Inferior parietal cortex (tissue), 1 donor: Measurements from ENCODE around the gene KRTAP10-3.
"Not testable (repeated sequence)": the region's sequence is repeated elsewhere in the genome, so short reads cannot be mapped to it uniquely, and the experiment has no call there.

Source experiments
- DNase-seq: peaks from one replicate; pipeline ENCODE4 v3.0.0-alpha.2; 2016; ENCODE audit errors: extremely low spot score

KRTAP10-3 gene, protein sequence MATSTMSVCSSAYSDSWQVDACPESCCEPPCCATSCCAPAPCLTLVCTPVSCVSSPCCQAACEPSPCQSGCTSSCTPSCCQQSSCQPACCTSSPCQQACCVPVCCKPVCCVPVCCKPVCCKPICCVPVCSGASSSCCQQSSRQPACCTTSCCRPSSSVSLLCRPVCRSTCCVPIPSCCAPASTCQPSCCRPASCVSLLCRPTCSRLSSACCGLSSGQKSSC

DNA sequence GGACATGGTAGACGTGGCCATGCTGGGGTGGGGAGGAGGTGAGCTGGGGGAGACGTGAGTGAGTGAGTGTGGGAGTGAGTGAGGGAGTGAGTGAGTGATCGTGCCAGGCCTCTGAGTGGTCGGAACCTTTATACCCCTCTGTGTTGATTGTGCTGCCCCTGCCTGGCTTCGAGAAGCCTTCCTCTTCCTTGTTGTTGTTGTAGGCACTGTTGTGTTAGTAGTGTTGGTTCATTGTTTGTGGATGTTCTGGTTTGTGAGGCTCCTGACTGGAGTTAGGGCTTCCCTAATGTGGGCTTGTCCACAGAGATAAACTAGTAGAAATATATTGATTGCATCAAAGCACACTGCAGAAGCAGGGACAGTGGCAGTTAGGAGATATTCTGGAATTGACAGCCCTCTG is at the start of gene KRTAP10-3:
Gene KRTAP10-3 (minus strand): TSS at position 101 of the 400 bp plus-strand sequence. CDS start 80 bp downstream, at position 21.
- DNase-seq: no peak

DNA sequence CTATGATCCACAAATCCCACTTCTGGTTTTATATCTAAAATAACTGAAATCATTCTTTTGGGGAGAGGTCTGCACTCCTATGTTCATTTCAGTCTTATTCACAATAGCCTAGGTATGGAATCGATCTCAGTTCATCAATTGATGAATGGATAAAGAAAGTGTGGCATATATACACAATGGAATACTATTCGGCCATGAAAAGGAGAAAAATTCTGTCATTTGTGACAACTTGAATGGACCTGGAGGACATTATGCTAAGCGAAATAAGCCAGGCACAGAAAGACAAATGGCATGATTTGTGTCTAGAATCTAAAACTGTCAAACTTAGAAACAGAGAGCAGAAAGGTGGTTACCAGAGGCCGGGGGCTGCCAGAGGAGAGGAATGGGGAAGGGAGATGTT is 47.9 kb upstream of the KRTAP10-3 start:
- DNase-seq: no peak

DNA sequence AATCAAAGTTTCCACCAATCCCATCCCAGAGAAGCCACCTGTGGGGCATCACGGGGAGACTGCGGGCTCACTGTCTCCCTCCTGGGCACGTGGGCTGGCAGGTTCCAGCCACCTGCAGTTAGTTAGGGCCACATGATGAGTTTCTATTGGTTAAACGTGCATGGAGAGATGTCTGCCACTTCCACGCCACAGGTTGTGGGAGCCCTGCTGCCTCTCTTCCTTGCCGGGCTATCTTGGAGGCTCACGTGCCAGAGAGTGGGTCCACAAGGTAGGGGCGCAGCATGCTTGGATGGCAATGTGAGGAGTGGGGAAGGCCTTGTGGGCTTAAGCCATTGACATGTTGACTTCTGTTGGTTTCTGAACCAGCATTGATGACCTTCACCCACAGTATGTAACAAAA is 45.3 kb upstream of the KRTAP10-3 start:
- no peak for DNase-seq

DNA sequence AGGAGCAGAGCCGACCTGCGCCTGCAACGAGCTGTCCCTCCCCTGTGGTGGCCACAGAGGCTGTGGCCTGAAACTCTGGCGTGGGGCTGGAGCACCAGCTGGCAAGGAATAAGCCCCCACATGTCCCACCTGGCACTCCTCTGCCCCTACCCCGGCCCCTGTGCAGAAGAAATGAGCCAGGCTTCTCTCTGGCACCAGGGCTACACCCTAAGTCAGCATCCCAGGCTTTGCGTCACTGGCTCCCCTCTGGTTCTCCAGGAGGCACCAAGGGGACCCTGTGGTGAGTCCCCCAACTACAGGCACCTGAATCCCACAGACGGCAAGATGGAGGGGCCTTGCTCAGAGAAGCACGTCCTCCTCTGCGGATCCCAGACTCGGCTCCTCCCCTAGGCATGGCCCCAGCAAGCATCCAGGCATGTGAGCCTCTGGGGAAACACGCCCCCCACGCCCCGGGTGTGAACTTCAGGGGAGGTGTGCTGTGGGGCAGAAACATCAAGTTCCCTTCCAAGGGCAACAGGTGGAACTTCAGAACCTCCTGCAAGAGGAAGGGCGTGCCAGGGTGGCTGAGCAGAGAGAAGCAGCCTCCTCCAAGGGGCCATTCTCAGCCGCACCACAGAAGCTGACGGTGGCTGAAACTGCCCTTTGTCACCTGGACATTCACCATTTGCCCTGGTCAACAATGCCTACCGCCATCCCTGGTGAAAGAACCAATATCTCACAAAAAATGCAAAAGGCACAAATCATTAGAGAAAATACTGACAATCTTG is 44.7 kb upstream of the KRTAP10-3 start:
- no peak for DNase-seq

DNA sequence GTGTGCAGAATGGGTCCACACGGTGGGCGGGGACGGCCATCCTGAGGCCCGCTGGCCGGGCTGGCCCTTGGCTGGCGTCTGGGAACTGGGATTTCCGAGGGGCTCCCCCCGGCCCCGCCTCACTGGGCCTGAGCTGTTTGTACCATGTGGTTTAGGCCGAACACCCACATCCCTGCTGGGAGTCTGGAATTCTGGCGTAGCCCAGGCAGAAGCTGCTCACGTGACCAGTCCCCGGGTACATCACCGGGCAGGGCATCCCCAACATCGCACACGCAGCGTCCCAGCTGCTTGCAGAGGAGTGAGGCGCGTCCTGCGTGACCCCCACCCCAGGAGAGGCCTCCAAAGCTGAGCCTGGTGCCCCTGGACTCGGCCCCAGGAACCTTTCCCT is 43.9 kb upstream of the KRTAP10-3 start:
- no peak for DNase-seq

DNA sequence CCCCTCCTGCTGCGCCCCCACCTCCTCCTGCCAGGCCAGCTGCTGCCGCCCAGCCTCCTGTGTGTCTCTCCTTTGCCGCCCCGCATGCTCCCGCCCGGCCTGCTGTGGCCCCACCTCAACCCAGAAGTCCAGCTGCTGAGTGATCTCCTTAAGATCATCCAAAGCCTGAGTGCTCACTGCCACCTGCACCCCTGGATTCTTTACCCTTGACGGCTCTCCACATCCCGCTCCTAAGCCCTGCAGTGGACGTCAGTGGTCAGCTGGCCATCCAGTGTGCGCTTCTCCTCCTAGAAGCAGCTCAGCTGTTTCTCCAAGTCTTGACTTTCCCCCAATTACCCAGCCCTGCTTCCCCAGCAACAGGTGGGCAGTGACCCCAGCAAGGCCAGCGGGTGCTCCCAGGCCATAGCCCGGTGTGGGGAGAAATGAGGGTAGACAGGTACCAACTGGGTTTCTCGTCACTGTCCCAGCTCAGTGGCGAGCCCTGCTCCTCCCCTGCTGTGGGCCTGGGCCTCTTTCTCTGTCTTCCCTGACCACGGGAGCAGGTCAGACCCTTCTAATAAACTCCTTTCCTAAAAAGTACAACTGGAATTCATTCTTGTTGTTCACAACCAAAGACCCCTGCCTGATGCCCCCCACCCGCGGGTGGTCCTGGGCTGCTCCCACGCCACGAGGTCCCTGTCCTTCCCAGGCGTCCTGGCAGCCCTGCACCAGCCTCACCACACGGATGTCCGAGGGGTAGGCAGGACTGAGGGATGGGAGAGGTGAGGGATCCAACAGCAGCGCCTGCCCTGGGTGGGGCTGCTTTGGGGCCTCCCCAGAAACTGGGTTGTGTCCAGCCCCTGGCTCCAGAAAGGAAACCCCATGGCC is 43.2 kb upstream of the KRTAP10-3 start:
- no peak for DNase-seq

DNA sequence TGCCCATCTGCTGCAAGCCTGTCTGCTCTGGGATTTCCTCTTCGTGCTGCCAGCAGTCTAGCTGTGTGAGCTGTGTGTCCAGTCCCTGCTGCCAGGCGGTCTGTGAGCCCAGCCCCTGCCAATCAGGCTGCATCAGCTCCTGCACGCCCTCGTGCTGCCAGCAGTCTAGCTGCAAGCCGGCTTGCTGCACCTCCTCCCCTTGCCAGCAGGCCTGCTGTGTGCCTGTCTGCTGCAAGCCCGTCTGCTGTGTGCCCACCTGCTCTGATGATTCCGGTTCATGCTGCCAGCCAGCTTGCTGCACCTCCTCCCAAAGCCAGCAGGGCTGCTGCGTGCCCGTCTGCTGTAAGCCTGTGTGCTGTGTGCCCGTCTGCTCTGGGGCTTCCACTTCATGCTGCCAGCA is 42.5 kb upstream of the KRTAP10-3 start:
- DNase-seq: not testable (repeated sequence)

DNA sequence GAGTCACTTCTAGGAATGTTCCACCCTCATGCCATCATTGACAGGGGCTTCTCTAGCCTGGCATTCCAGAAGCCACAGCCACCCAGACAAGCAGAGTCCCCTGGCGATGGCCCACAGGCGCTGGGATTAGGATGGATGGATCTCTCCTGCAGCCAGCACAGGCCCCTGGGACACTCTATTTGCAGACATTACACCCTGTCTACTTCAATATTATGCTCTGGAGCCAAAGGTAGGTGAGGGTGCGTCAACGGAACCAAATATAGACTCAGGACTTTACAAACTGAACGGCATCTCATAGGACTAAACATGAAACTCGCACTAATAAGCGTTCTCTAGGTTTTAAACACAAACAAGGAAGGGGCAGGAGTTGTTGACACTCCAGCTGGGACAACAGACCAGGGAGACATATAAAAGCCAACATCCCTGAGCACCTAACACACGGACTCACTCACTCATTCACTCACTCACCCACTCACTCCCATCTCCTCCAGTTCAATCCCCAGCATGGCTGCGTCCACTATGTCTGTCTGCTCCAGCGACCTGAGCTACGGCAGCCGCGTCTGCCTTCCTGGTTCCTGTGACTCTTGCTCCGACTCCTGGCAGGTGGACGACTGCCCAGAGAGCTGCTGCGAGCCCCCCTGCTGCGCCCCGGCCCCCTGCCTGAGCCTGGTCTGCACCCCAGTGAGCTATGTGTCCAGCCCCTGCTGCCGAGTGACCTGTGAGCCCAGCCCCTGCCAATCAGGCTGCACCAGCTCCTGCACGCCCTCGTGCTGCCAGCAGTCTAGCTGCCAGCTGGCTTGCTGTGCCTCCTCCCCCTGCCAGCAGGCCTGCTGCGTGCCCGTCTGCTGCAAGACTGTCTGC is 41.8 kb upstream of the KRTAP10-3 start, which contains the start of gene KRTAP10-7:
Gene KRTAP10-7 (plus strand): TSS at position 480 of the 861 bp plus-strand sequence. CDS start 25 bp downstream, at position 505.
- DNase-seq: not testable (repeated sequence)

DNA sequence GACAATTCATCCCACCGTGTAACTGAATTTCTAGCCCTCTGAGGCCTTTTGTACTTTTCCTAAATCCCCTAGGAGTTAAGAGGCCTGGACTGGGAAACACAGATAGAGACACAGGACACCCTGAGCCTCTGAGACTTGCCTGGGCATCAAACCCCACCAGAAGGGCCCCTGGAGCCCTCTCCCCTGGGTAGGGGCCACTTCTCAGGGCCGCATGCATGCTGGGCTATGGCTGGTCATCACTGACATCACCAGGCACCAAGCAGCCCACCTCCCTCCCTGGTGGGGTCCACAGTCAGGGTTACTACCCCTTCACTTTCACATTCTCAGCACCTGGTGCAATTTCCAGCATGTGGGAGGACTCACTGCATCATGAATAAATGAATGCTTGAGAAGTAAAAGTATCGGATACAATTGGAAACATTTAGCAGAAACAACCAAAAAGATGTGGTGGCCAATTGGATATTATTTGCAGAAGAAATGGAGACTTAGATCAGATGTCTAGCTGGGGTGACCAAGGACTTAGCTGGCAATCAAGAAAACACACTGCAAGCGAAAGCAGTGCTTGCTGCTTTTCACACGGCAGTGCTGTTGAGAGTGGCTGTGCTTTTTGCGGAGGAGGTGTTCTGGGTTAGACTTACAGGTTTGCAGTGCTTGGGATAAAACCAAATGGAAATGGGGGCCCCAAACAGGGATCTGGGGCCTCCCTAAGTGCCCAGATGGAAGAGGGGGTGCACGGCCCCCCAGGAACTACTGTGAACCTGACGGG is 40.9 kb upstream of the KRTAP10-3 start:
- no peak for DNase-seq

DNA sequence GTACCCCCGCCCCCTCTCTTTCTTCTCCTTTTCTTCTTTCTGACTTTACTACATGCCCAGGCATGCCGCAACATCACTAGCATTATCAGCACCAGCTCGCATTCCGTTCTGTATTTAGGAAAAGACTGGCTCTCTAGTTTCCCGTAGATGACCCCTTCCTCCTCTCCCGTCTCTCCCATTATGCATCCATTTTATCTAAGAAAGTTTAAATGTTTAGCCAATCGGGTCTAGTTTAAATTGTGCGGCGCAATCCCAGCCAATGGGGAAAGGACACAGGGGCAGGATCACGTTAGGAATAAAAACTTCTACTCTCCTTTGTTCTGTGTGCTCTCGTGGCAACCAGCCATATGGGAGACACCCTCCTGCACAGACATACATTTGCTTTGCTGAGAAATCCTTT is 39.5 kb upstream of the KRTAP10-3 start:
- no peak for DNase-seq

DNA sequence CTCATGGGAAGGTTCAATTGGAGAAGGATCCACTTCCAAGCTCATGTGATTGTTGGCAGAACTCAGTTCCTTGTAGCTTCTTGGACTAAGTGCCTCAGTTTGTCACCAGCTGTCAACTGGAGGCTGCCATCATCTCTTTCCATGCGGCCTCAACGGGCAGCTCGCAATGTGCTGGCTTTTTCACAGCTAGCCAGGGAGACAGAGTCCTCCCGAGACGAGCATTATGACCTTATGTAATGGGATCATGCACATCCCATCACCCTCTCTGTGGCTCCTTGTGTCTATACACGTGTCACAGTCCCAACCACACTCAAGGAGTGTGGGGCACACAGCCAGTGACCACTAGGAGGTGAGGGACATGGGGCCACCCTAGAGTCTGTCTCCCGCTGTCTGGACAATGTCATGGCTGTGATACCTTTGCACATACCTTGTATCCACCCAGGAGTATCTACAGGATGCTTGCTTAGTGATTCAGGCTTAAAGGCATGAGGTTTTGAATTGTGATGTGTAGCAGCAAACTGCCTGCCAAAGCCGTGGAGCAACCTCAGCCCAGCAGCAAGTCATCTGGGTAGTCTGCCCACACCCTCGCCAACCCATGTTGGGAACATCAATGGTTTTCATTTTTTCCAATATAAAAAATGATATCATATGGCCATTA is 37.6 kb upstream of the KRTAP10-3 start:
- DNase-seq: no peak

DNA sequence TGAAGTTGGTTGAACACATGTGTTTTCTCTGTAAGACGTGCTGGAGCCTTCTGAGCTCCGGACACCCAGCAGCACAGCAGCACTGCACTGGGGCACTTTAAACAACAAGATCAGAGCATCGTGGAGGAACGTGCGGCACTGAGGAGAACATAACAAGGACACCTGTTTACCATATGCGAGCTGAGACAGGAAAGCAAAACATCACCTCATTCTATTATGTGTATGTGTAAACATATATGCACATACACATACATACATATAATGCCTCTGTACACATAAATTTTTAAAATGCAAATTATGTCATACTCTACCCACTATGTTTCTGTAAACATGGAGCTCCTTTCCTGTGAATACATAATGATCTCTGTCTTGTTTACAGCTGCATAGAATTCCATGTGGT is 36.9 kb upstream of the KRTAP10-3 start:
- no peak for DNase-seq

DNA sequence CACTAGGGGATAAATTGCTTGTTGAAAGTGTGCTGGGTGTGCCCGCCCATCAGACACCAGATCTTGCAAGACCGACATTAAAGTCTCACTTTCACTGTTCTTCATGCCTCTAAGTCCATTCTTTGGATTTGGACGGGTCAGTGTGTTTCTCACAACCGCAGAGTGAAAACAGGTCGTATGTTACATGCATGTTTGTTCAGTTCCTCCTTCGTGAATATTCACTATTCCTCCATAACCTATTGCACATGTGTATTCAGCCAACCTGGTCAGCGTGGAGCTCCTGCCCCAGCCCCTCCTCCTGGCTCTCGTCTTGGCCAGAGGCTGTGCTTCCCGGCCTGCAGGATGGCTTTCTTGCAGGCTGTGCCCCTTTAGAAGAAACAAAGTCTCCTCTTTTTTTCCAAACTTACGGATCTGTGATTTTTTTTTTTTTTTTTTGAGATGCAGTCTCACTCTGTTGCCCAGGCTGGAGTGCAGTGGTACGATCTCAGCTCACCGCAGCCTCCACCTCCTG is 35.9 kb upstream of the KRTAP10-3 start:
- DNase-seq: no peak

DNA sequence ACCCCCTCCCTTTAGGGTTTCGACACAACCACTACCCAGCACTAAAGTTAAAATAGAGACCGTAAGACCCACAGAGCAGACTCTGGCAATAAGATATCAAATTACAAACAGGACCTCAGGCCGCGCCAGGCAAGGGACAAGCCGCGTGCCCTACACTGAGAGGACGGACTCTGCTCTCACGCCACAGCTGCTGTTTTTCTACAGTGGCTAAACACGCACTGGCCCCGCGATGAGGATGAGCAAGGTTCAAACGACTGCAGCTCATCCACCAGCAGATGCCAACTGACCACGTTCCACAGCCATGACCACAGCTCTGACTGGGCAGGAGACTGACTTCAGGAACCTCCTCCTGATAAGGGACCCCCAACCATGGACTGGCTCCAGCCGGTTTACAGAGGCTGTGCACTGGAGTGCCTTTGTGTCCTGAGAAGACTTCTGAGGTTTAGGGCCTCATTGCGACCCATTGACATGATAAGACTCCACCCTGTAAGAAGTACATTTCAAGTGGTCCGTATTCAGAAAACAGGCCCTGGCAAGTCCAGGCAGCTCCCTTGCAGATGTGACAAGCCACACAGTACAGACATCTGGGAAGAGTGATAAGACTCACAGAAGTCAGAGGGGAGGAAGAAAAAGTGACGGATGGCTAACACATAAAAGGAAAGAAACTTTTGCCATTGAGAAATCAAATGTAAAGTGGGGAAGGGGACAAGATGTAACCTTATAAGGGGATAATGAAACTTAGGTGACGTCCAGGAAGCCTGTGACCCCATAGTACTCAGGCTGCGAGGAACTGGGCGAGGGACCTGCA is 35.2 kb upstream of the KRTAP10-3 start:
- peak; percentile 27 for DNase-seq

DNA sequence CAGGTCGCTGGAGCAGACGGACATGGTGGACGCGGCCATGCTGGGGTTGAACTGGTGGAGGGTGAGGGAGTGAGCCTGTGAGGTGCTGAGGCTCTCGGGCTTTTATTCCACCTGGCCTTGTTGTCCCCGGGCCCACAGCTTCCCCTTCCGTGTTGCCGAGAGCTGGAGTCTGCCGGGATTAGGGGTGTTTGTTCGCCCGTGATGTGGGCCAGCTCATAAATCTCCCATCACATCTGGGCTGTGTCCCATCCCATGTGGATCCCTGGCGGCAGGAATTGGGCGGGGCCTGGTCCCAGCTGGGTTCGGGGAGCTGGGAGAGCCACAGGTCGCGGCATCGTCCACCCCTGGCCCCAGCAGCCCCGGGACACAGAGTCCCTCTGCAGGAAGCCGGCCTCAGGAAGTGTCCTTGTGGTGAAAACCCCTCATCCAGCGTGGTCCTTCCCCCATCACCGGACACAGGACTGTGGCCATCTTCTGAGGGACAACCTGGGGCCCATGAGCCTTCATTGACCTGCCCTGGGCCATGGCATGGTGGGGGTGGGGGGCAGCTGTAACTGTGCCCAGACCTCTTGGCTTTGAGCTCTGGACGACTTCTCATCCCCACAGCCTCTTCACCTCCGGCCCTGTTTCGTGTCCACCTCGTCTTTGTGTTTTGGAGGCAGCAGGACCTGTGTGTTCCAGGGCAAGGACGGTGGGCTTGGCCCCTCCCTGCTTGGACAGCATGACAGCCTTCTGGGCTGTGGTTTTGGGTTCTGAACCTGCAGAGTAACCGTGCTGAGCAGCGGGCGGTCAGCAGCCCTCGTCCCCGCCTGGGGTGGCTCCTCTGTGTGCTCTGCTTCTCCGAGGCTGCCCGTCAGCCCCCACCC is 34.1 kb upstream of the KRTAP10-3 start, which contains the start of gene KRTAP10-6:
Gene KRTAP10-6 (minus strand): TSS at position 60 of the 866 bp plus-strand sequence. CDS start 21 bp downstream, at position 39.
- no peak for DNase-seq

DNA sequence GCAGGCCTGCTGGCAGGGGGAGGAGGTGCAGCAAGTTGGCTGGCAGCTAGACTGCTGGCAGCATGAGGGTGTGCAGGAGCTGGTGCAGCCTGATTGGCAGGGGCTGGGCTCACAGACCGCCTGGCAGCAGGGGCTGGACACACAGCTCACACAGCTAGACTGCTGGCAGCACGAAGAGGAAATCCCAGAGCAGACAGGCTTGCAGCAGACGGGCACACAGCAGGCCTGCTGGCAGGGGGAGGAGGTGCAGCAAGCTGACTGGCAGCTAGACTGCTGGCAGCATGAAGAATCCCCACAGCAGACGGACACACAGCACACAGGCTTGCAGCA is 33.2 kb upstream of the KRTAP10-3 start:
- DNase-seq: not testable (repeated sequence)

DNA sequence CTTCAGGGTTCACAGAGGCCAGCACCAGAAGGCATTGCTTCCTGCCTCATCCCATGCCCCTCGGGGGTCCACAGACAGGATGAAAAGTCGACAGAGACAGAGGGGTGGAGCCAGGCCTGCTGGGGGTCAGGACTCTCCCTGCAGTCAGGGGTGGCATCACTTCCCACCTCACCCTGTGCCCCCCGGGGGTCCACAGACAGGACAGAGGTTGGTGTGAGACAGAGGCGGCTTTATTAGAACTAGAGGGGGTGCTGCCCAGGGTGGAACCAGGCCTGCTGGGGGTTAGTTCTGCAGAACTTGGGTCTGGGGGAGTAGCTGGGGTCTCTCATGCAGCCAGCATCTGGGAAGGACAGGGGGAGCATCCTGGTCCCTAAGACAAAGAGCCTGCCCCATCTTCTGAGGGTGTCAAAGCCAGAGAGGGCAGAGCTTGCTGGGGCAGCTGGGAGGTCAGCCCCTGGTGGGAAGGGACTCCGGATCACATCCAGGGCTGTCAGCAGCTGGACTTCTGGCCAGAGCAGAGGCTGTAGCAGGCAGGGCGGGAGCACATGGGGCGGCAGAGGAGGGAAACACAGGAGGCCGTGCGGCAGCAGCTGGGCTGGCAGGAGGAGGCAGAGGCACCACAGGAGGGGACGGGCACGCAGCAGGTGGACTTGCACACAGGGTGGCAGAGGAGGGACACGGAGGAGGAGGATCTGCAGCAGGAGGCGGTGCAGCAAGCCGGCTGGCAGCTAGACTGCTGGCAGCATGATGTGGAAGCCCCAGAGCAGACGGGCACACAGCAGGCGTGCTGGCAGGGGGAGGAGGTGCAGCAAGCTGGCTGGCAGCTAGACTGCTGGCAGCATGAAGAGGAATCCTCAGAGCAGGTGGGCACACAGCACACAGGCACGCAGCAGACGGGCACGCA is 32.6 kb upstream of the KRTAP10-3 start:
- DNase-seq: not testable (repeated sequence)
